NOMO-1 treated with DMSO at 0.1 percent for 48 hours (cell line): ENCODE data around the gene SETD1A.
"Not testable (repeated sequence)": the region's sequence is repeated elsewhere in the genome, so short reads cannot be mapped to it uniquely, and the experiment has no call there.

Source experiments
- DNase-seq: peaks from one replicate; lab custom pipeline; 2025; ENCODE audit not compliant: unreplicated experiment; lab: John Stamatoyannopoulos, UW

SETD1A gene

DNA sequence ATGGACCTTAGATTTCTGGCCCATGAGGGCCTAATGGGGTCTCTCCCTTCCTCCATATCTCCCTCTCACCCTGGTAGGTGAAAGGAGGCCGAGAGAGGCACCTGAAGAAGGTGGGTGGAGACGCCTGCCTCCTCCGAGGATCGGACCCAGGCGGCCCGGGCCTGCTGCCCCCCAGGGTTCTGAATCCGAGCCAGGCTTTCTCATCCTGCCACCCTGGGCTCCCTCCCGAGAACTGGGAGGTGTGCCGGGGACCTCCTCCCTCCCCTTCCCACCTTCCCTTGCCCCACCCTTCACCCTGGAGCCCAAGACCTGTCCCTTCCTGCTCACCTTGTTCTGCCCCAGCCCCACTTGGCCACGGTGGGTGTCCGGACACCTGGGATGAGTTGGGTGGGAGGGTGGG lies 29.2 kb upstream of the SETD1A start:
- no peak for DNase-seq

DNA sequence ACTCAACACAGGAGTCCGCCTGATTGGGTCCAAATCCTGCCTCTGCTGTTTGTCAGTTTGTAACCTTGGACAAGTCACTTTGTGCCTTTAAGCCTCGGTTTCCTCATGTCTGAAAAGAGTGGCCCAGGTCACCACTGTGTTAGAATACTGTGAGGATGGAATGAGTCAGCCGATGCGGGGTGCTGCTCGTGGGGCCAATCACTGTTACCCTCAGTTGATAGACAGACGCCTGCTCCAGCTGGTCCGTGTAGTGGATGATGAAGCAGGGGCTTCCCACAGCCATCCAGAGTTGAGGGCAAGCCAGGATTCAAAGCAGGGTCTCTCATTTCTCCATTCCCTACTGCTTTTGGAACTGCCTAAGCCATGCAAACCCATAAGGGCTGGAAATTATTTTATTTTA lies 28.4 kb upstream of the SETD1A start:
- no peak for DNase-seq

DNA sequence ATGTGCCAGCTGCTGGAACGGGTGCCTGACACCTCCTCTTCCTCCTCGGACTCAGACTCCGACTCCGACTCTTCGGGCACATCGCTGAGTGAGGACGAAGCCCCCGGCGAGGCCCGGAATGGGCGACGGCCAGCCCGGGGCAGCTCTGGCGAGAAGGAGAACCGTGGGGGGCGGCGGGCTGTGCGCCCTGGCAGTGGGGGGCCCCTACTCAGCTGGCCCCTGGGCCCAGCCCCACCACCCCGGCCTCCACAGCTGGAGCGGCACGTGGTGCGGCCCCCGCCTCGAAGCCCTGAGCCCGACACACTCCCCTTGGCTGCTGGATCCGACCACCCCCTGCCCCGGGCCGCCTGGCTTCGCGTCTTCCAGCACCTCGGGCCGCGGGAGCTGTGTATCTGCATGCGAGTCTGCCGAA lies 27.4 kb upstream of the SETD1A start:
- no peak for DNase-seq

DNA sequence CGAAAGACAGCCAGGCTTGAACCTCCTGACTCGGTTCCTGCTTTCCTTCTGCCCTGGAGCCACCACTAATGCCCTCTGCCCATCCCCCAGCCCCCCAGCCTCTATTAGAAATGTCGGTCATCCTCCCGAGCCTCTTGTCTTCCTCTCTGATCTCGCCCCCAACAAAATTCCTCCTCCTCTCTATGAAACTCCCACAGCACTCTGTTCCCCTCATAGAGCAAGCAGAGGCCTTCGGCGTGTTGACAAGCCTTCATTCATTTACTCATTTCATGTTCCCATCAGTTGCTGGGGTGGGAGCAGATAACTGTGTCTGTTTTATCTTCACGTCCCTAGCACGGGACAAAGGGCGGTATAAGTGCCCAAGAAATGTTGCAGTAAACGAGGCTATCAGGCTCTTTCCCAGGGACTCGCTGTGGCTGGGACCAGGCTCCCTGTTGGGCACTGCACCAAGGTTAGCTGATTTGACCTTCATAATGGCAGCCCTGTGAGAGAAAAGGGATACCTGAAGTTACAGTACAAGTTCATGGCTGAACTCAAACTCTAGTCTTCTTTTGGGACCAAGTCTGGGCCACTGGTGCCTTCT lies 26.4 kb upstream of the SETD1A start:
- DNase-seq: no peak

DNA sequence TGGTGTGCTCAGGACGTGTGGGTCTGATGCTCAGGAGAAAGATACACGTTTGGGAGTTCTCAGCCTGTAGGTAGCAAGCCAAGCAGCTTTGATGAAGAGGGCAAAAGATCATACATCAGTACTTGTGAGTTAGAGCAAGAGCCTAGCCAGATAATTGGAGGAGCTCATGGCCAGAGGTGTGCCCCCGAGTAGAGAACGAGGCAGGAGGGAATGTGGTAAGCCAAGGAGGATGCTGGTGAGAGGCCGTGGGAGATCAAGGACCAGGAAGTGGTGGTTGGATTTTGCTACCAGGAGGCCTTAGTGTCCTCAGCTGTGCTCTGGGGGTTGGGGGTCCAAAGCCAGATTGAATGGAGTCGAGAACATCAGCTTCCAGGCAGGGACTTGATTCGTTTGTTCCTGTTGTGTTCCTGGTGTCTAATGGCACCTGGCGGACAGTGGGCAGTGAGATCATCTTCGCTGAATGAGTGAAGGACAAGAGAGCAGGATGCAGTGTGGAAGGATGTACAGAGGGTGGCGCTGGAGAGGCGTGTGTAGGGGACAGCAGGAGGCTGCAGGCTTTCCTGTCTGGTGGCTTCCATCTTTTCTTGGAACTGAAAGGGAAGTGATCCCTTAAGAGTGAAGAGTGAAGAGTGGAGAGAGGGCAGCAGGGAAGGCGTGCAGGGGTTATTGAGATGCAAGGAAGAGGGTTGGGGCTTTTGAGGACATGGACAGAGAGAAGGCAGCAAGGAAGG lies 22.6 kb upstream of the SETD1A start:
- DNase-seq: peak; percentile 41

DNA sequence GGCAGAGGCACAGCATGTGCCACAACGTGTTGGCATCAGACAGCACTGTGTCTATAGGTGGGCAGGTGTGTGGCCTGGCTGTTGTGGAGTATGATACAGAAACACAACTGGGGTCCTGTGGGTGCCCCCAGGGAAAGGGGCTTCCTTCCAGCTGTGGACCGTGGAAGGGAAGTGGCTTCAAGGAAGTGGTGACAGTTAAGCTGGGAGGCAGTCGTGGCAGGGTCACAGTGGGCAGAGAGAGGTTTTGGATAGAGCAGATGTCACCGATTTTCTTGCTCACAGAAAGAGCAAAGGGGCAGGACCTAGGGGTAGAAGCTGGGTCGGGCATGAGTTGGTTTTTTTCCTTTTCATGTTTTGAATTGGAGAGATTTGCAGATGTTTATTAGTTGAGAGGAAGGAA lies 19.9 kb upstream of the SETD1A start:
- no peak for DNase-seq

DNA sequence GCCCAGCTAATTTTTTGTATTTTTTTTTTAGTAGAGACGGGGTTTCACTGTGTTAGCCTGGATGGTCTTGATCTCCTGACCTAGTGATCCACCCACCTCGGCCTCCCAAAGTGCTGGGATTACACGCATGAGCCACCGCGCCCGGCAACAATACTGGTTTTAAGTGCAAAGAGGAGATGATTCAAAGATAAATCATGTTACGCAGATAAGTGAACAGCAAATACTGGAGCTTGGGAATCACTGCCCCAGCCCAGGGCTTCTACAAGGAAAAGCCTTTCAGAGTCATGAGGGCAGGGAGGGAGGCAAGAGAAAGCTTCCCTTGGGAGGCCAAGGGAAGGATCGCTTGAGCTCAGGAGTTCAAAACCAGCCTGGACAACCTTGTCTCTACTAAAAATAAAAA lies 18.0 kb upstream of the SETD1A start:
- not testable (repeated sequence) for DNase-seq

DNA sequence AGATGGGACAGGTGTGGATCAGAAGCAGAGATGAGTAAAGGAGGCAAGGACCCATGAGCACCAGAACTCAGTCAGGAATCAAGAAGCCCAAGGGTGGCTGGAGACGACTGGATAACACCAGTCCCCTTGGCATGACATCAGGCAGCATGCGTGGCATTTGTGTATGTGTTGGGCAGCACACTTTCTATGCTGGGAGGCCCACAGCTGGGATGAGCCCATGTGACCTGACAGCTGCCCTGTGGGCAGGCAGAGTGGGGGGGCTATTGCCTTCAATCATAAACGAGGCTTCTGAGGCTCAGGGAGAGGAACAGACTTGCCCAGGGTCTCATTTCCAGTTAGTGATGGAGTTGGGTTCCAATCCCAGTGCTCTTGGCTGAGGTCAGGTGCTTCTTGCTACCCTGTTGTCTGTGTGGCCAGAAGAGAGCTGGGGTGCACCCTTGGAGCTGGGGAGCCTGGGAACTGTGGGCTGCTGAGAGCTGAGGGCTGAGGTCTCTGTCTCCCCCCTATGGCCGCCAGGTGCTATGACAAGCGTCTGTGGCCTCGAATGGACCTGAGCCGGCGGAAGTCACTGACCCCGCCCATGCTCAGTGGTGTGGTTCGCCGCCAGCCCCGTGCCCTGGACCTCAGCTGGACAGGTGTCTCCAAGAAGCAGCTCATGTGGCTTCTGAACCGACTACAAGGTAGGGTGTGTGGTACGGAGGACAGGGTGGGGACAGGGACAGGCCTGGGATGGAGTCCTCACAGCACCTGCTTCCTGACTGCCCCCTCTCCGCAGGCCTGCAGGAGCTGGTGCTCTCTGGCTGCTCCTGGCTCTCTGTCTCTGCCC lies 15.7 kb upstream of the SETD1A start:
- DNase-seq: peak; percentile 65

DNA sequence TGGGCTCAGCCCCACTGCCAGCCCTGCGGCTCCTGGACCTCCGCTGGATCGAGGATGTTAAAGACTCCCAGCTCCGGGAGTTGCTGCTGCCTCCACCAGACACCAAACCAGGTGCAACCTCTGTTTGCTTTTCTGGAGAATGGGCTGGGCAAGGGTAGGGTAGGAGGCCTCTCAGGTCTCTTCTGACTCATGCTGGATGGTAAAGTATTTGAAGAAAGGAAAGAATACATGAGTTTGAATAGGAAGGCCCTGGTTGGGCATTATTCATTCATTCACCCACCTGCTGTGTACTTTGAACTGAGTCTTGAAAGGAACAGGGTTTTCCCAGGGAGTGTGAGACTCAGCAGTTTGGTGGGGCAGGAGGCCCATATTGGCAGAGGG lies 15.1 kb upstream of the SETD1A start:
- DNase-seq: no peak

DNA sequence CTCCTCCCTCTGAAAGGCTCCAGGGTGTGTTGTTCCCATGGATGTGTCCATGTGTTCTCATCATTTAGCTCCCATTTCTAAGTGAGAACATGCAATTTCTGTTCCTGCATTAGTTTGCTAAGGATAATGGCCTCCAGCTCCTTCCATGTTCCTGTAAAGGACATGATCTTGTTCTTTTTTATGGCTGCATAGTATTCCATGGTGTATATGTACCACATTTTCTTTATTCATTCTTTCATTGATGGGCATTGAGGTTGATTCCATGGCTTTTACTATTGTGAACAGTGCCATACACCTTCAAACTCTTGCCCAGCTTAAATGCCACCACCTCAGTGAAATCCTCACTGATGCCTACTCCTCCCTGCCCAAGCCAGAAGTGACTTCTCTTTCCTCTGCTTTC lies 13.2 kb upstream of the SETD1A start:
- no peak for DNase-seq

DNA sequence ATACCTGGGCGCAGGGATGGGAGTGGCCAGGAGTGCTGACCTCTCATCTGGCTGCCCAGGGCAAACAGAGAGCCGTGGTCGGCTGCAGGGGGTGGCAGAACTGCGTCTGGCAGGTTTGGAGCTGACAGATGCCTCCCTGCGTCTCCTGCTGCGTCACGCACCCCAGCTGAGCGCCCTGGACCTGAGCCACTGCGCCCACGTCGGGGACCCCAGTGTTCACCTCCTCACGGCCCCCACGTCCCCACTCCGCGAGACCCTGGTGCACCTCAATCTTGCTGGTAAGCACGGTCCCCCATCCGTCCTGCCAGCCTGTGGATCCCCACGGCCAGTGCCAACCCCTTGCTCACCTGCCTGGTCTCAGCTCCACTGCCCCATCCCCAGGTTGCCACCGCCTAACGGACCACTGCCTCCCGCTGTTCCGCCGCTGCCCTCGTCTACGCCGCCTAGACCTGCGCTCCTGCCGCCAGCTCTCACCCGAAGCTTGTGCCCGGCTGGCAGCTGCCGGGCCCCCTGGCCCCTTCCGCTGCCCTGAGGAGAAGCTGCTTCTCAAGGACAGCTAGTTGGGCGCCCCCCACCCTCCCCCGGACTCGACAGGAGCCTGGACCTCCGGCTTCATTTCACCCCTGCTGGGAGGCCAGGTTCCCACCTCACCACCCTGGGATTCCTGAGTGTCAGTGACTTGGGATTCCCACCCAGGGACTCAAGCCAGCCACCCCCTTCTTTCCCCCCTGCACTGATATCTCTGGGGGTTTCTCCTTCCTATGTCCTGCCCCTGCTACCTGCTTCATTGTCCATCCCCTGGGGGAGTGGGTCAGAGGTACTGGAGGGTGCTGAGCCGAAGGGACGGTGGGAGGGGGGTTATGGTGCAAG lies 10.6 kb upstream of the SETD1A start:
- DNase-seq: no peak

DNA sequence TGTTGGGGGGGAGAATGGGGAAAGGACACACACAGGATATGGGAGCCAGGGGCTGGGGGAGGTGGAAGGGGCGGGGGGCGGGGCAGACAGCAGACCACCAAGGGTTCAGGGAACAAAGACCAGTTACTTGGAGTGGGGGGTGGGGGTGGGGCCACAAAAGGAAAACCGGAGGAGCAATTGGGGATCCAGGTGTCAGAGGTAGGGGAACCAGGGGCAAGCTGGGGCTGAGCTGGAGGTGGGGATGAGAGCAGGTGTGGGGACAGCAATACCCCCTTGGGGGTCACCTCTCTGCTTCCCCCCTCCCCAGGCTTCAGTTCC lies 10.1 kb upstream of the SETD1A start:
- no peak for DNase-seq

DNA sequence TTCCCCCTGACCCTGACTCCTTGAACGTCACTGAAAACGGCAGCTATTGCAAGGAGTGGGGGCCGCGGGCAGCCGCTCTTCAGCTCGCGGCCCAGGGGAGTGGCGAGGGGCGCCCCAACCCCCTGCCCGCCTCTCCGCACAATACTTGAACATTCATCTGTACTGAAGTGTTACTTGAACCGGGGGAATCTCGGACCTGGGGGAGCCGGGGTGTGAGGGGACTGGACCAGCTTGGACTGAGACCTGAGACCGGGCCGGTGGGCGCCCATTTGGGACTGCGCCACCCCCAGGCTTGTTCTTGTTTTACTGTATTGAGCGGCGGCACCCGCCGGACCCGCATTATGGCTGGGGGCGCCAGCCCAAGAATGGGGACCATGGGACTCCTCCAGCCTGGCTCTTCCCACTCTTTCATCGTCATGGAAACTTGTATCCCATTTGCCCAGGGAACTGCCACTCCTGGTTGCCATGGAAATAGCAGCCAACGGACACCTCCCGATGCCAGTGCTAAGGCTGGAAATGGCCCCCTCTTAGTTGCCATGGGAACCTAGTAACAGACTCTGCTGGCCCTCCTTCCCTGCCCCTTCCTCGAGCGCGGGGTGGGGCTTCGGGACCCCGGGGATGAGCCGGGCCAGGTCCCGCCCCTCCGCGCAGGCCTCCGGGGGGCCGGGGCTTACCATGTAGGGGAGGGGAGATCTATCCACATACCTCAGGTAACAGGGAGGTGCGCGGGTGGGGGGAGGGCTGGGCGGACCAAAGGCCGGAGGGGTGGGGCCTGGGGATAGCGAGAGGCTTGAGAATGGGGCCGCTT lies 9.5 kb upstream of the SETD1A start:
- no peak for DNase-seq

DNA sequence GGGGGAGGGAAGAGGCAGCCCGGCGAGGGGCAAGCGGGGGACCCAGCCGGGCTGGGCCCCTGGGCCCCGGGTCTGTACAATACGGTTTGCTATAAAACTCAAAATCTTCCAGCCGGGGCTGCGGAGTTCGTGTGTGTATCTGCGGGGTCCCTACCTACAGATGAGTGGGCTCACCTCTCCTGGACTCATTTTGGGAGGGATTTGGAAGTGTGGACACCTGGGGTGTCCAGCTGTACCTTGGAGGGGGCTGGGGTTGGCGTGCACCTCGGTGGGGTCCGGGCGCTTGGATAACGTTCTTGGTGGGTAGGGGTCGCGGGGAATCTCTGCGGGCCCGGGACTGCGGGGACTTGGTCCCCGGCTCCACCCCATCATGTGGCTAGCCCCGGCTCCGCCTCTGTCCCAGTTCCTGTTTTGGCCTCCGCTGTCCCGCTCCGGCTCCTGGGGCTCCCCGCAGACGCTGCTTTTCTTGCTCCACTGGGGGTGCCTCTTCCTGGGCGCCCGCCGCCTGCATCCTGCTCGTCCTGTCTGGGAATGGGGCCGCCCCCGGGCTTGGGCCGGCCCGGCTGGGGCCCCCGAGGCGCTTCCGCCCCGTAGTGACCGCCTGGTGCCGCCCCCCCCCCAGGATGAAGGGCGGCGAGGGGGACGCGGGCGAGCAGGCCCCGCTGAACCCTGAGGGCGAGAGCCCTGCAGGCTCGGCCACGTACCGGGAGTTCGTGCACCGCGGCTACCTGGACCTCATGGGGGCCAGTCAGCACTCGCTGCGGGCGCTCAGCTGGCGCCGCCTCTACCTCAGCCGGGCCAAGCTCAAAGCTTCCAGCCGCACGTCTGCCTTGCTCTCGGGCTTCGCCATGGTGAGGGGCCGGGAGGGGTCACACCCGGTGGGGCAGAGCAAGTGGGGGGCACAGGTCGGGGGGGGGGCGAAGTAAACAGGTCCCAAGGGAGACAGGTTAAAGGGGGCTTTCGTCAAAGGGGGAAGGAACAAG lies 8.6 kb upstream of the SETD1A start, which contains the start of gene ORAI3:
ORAI3 (plus strand) TSS at position 402 of the 983 bp plus-strand sequence; CDS start at position 624, 222 bp downstream.
- DNase-seq: peak; percentile 74

DNA sequence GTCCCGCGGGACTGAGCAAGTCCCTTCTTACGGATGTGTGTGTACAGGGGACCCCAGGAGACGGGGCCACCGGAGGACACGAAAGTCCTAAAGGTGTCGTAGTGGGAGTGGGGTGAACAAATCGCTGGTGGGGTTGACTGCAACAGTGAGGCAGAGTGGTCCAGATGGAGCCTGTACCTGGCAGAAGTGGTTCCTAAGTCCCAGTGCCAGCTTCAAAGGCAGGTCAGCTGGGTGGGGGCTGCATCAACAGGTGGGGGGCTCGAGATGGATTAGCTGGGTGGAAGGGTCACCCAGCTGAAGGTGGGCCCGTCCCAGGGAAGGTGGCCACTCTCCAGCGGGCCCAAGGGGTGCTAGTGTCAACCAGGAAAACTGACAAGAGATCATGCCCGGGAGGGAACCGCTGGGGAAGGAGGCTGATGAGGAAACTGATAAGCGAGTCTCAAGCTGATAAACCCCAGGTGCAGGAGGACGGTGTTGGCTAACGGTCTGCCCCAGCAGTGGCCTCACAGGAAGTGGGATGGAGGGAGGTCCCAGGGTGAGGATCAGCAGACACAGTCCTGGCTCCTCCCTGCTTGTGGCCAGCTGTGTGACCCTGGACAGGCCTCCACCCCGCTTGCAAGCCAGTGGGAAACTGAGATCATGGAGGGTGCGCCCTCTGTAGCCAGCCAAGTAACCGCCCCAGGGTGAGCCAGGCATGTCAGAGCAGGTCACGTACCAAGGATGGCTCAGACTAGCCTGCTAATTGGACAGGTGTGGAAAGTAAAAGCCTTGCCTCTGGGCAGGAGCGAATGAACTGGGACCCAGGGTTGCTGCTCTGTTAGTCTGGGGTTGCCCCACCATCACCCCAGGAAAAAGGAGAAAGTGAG lies 7.7 kb upstream of the SETD1A start:
- DNase-seq: peak; percentile 35

DNA sequence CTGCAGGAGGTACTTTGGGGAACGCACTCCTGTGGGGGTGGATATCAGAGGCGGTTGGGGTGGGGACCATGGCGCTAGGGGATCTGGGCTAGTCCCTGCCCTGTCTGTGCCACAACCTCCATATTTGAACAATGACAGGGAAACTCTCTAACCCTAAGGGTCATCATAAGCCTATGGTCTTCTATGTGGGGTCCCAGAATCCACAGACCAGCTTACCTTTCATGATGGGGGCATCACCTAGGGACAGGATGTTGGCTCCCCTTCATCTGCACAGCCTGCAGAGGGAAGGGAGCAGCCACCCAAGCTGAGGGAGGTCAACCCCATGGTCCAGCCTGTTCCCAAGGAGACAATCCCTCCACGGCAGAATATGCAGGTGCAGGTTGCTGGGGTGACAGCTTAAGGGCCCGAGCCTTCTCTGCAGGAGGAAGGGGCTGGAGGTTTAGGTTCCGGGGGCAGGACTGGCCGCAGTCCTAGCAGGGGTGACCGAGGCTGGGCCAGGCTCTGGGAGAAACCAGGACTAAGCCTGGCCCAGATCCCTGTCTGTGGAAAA lies 7.0 kb upstream of the SETD1A start:
- DNase-seq: no peak

DNA sequence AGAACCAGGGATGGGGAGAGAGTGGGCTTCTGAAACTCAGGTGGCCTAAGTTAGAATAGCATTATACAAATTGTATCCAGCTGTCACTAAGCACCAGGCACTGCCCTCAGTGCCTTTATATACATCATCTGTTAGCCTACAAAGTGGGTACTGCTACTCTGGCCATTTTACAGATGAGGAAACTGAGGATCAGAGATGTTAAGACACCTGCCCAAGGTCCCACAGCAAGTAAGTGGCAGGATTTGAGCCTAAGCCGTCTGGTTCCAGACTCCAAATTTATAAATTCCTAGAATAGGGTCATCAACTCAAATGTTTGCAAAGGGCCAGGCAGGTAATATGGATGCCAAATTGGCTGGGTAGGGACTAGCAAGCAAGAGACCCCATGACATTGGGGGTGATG lies 6.4 kb upstream of the SETD1A start:
- DNase-seq: no peak

DNA sequence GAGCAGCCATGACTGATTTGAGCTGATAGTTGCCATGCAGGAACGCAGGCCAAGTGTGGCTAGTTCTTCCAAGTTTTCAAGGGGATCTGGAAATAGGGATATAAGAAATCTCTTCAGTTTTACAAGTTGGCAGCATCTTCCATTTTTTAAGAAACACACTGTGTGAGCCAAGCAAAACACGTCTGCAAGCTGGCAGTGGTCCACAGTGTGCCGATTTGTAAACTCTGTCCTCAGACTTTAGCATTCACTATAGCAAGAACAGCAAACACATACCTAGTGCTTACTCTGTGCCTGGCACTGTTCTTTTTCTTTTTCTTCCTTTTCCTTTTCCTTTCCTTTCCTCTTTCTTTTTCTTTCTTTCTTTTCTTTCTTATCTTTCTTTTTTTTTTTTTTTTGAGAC lies 5.8 kb upstream of the SETD1A start:
- DNase-seq: no peak
